ENCODE data around the gene CEP164.
"Not testable (repeated sequence)": the region's sequence is repeated elsewhere in the genome, so short reads cannot be mapped to it uniquely, and the experiment has no call there.

The CEP164 gene

GRCh38 chr11:117305145-117305544 lies 22.5 kb upstream of the CEP164 start:
- no peak for DNase-seq

- no peak for DNase-seq
Observed at GRCh38 chr11:117309310-117309709, 18.3 kb upstream of the CEP164 start.

GRCh38 chr11:117313091-117313490 lies 14.6 kb upstream of the CEP164 start:
- peak; percentile 28 to 81 (median 67) for DNase-seq

- peak in 3 of 4 experiments; percentile 26 to 35 (median 32) for DNase-seq
Observed at GRCh38 chr11:117313828-117314768, 13.6 kb upstream of the CEP164 start.

GRCh38 chr11:117314840-117315239 lies 12.8 kb upstream of the CEP164 start:
- DNase-seq, result peak in 3 of 4 experiments; percentile 8 to 41 (median 33)

- DNase-seq, result peak in 3 of 4 experiments; percentile 17 to 24 (median 18)
Observed at GRCh38 chr11:117315285-117316196, 12.1 kb upstream of the CEP164 start.

GRCh38 chr11:117316197-117316961 lies 11.3 kb upstream of the CEP164 start, which contains the start of gene BACE1:
Gene BACE1, minus strand, starts transcription at chr11:117316256. Its CDS starts 461 bp downstream, at chr11:117315795.
- DNase-seq, result peak; percentile 66 to 86 (median 76)

- DNase-seq, result no peak
Observed at GRCh38 chr11:117318738-117319137, 8.9 kb upstream of the CEP164 start.

- no peak for DNase-seq
Observed at GRCh38 chr11:117319214-117319840, 8.3 kb upstream of the CEP164 start.

- not testable (repeated sequence) for DNase-seq
Observed at GRCh38 chr11:117327255-117327566, 443 bp upstream of the CEP164 start.

GRCh38 chr11:117328375-117329010 lies 839 bp downstream of the CEP164 start:
- peak in 2 of 4 experiments; percentile 9 to 21 for DNase-seq

- DNase-seq, result no peak
Observed at GRCh38 chr11:117332843-117333242, 5.2 kb downstream of the CEP164 start.

- no peak for DNase-seq
Observed at GRCh38 chr11:117333917-117334316, 6.3 kb downstream of the CEP164 start.

- no peak for DNase-seq
Observed at GRCh38 chr11:117334896-117335295, 7.2 kb downstream of the CEP164 start.

- no peak for DNase-seq
Observed at GRCh38 chr11:117335399-117335798, 7.7 kb downstream of the CEP164 start.

- no peak for DNase-seq
Observed at GRCh38 chr11:117337076-117337475, 9.4 kb downstream of the CEP164 start.

GRCh38 chr11:117345039-117345438 lies 17.4 kb downstream of the CEP164 start:
- no peak for DNase-seq

GRCh38 chr11:117354550-117354949 lies 26.9 kb downstream of the CEP164 start:
- no peak for DNase-seq

- DNase-seq, result no peak
Observed at GRCh38 chr11:117356126-117356890, 28.7 kb downstream of the CEP164 start.

- DNase-seq, result no peak
Observed at GRCh38 chr11:117361432-117361831, 33.8 kb downstream of the CEP164 start.

GRCh38 chr11:117366248-117366647 lies 38.6 kb downstream of the CEP164 start:
- no peak for DNase-seq
